PC-3 (cell line): ENCODE results near the gene PAWR.

Experiments
- EZH2 ChIP-seq: fragments of 300-600 bp; sonication (generic); IDR thresholded peaks from one replicate; pipeline ENCODE4 v1.6.1; 2017; ENCODE audit warnings: antibody characterized with exemption, mild to moderate bottlenecking, low read length; ENCODE audit not compliant: unreplicated experiment
- TF ChIP-seq, protein P1 (sequence below): fragments of 300-600 bp; sonication (generic); conservative IDR thresholded peaks from 2 replicates; pipeline ENCODE4 v1.5.1; 2017; ENCODE audit warnings: antibody characterized with exemption, low read depth, mild to moderate bottlenecking, low read length

- TF ChIP-seq, protein P1, sequence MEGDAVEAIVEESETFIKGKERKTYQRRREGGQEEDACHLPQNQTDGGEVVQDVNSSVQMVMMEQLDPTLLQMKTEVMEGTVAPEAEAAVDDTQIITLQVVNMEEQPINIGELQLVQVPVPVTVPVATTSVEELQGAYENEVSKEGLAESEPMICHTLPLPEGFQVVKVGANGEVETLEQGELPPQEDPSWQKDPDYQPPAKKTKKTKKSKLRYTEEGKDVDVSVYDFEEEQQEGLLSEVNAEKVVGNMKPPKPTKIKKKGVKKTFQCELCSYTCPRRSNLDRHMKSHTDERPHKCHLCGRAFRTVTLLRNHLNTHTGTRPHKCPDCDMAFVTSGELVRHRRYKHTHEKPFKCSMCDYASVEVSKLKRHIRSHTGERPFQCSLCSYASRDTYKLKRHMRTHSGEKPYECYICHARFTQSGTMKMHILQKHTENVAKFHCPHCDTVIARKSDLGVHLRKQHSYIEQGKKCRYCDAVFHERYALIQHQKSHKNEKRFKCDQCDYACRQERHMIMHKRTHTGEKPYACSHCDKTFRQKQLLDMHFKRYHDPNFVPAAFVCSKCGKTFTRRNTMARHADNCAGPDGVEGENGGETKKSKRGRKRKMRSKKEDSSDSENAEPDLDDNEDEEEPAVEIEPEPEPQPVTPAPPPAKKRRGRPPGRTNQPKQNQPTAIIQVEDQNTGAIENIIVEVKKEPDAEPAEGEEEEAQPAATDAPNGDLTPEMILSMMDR = no peak
- TF ChIP-seq EZH2 = no peak
Measured at GRCh38 chr12:79689477-79690141, 1.2 kb downstream of the PAWR start.
